ENCODE results near the gene TTLL8.
A peak's percentile ranks its signal among the peaks of the same experiment; 100 is the strongest.

The TTLL8 gene

DNA sequence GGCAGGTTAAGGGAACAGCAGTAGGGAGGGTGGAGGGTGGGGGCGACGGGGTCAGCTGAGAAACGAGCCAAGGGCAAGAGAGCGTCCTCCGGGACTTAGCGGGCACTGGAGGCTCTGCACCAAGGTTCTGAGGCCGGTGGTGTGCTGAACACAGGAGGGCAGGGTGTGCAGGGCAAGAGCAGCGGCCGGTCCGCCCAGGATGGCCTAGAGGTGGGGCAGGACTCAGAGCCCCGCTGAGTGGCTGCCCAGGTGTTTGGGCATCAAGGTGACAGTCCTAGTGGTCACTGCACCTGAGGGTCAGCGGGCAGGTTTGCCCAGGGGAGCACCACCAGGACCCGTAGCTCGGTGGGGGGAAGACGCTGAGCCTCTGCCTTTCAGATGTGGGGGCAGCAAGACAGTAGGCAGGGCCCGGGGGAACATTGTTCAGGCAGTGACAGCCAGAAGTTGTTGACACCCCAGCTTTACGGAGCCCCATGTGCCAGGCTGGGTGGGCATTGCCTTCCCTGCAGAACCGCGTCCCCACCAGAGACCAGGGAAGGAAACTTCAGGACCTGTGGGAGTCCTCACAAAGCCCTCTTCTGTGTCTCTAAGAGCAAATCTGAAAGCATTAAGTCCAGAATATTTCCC, 4.5 kb upstream of the TTLL8 start:
- CTCF ChIA-PET: interaction anchor here (0.6 to 1.1 kb wide), 2 partner anchors 20 to 32 kb away, joined by 3 to 4 read pairs; no protein-coding TSS in a partner anchor
- Histone ChIP-seq H3K27me3 (replicated peaks in 2 of 5; ENCODE audit: control insufficient read depth in 4 of 5, insufficient read depth in 5 of 5, low read length in 4 of 5) (peaks cover 0 to 16% (median 0%) of the 10 kb centered on the region in 5 experiments), H3K4me3 (ENCODE audit: control insufficient read depth in 1 of 7, extremely low read depth in 1 of 7, insufficient read depth in 4 of 7, low read depth in 2 of 7, low read length in 6 of 7) (peak overlapping the region in 1 of 7 experiments; percentile 28), H3K36me3 (ENCODE audit: control insufficient read depth in 4 of 4, insufficient read depth in 4 of 4, low read length in 3 of 4) (peaks cover 2 to 47% (median 33%) of the 10 kb centered on the region in 4 experiments), H3K9me3 (ENCODE audit: control extremely low read depth in 1 of 5, control insufficient read depth in 4 of 5, insufficient read depth in 2 of 5, low read depth in 1 of 5, low read length in 4 of 5) (no peaks in the 10 kb centered on the region), H3K27ac (ENCODE audit: insufficient read depth in 1 of 2, low read depth in 1 of 2, low read length in 2 of 2, poor library complexity in 1 of 2, severe bottlenecking in 2 of 2) (no peak overlapping the region), H3K4me1 (ENCODE audit: control extremely low read depth in 1 of 4, control insufficient read depth in 4 of 4, insufficient read depth in 4 of 4, low read length in 3 of 4) (peaks cover 0 to 44% (median 25%) of the 10 kb centered on the region in 4 experiments)
- DNase-seq: no peak
- POLR2A ChIA-PET: interaction anchor here (1.6 kb wide), 1 partner anchor 28 kb away, joined by 4 read pairs; no protein-coding TSS in a partner anchor
- WGBS (ENCODE audit: insufficient coverage): 95% methylated on average over 19 of the region's 19 CpGs

DNA sequence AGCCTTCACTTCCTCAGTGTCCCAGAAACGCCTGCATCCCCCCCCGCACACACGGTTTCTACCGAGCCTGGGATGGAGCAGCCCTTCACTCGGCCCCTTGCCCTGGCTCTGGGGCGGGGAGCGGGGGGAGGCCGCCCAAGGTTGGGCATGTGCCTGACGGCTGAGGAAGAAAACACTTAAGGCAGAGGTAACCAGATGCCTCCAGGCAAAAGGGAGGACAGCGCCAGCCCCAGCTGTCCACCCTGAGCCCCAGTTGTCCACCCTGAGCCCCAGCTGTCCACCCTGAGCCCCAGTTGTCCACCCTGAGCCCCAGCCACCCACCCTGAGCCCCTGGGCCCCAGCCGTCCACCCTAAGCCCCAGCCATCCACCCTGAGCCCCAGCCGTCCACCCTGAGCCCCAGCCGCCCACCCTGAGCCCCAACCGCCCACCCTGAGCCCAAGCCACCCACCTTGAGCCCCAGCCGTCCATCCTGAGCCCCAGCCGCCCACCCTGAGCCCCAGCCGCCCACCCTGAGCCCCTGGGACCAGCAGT, 3.8 kb upstream of the TTLL8 start:
- no peak overlapping the region for H3K4me3 ChIP-seq (ENCODE audit: control insufficient read depth in 1 of 7, extremely low read depth in 1 of 7, insufficient read depth in 4 of 7, low read depth in 2 of 7, low read length in 6 of 7)
- H3K27me3 ChIP-seq (replicated peaks in 2 of 5; ENCODE audit: control insufficient read depth in 4 of 5, insufficient read depth in 5 of 5, low read length in 4 of 5): peaks cover 0 to 16% (median 0%) of the 10 kb centered on the region in 5 experiments
- 53% methylated on average over 13 of the region's 17 CpGs for WGBS (ENCODE audit: insufficient coverage)
- peak; percentile 19 to 81 (median 79) for DNase-seq
- POLR2A ChIA-PET: interaction anchor here (0.8 to 1.6 kb wide), 2 partner anchors 27 to 51 kb away, joined by 3 to 4 read pairs; no protein-coding TSS in a partner anchor
- CTCF ChIA-PET: interaction anchor here (0.6 to 1.1 kb wide), 4 partner anchors 20 to 31 kb away, joined by 3 to 4 read pairs (median 4); partner anchors contain the start of gene MLC1
- H3K4me1 ChIP-seq (ENCODE audit: control extremely low read depth in 1 of 4, control insufficient read depth in 4 of 4, insufficient read depth in 4 of 4, low read length in 3 of 4): peaks cover 0 to 46% (median 25%) of the 10 kb centered on the region in 4 experiments
- H3K9me3 ChIP-seq (ENCODE audit: control extremely low read depth in 1 of 5, control insufficient read depth in 4 of 5, insufficient read depth in 2 of 5, low read depth in 1 of 5, low read length in 4 of 5): no peaks in the 10 kb centered on the region
- H3K27ac ChIP-seq (ENCODE audit: insufficient read depth in 1 of 2, low read depth in 1 of 2, low read length in 2 of 2, poor library complexity in 1 of 2, severe bottlenecking in 2 of 2): no peak overlapping the region
- peaks cover 2 to 41% (median 29%) of the 10 kb centered on the region in 4 experiments for H3K36me3 ChIP-seq (ENCODE audit: control insufficient read depth in 4 of 4, insufficient read depth in 4 of 4, low read length in 3 of 4)

DNA sequence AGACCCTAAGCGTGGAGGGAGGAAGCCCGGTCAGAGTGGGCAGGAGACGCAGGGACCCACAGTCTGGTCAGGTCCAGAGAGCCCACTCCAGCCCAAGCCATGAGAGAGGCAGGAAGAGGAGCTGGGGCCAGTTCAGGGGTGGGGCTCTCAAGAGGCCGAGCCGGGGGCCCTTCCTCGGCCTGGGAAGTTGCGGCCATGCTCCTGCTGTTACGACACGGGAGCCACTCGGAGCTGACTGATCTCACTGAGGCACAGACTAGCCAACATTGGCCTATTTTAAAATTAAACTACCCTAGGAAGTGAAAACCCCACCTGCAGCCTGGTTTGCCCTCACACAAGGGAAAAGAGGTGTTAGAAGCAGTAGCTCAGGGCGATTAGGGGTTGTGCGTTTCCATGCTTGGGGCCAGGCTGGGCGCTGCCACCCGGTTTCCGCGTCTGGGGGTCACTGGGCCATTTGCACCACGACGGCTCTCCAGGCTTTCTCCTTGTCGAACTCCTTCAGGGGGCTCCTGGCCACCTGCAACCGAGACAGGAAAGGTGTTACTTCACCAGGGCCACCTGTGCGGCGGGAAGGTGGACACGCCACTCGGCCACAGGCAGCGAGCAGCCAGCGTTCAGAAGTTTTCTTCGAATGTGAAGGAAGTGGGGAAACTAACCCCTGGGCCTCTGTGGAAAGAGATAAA, 3.2 kb upstream of the TTLL8 start:
- H3K27ac ChIP-seq (ENCODE audit: insufficient read depth in 1 of 2, low read depth in 1 of 2, low read length in 2 of 2, poor library complexity in 1 of 2, severe bottlenecking in 2 of 2): no peak overlapping the region
- no peak for DNase-seq
- H3K4me1 ChIP-seq (ENCODE audit: control extremely low read depth in 1 of 4, control insufficient read depth in 4 of 4, insufficient read depth in 4 of 4, low read length in 3 of 4): peaks cover 0 to 52% (median 27%) of the 10 kb centered on the region in 4 experiments
- WGBS (ENCODE audit: insufficient coverage): 58% methylated on average over 17 of the region's 27 CpGs
- POLR2A ChIA-PET: interaction anchor here (0.8 to 1.6 kb wide), 2 partner anchors 27 to 51 kb away, joined by 3 to 4 read pairs; no protein-coding TSS in a partner anchor
- H3K4me3 ChIP-seq (ENCODE audit: control insufficient read depth in 1 of 7, extremely low read depth in 1 of 7, insufficient read depth in 4 of 7, low read depth in 2 of 7, low read length in 6 of 7): no peak overlapping the region
- H3K36me3 ChIP-seq (ENCODE audit: control insufficient read depth in 4 of 4, insufficient read depth in 4 of 4, low read length in 3 of 4): peaks cover 2 to 41% (median 28%) of the 10 kb centered on the region in 4 experiments
- CTCF ChIA-PET: interaction anchor here (0.9 to 1.0 kb wide), 2 partner anchors 24 to 27 kb away, joined by 3 to 4 read pairs; partner anchors contain the start of gene MLC1
- peaks cover 0 to 16% (median 0%) of the 10 kb centered on the region in 5 experiments for H3K27me3 ChIP-seq (replicated peaks in 2 of 5; ENCODE audit: control insufficient read depth in 4 of 5, insufficient read depth in 5 of 5, low read length in 4 of 5)
- no peaks in the 10 kb centered on the region for H3K9me3 ChIP-seq (ENCODE audit: control extremely low read depth in 1 of 5, control insufficient read depth in 4 of 5, insufficient read depth in 2 of 5, low read depth in 1 of 5, low read length in 4 of 5)

DNA sequence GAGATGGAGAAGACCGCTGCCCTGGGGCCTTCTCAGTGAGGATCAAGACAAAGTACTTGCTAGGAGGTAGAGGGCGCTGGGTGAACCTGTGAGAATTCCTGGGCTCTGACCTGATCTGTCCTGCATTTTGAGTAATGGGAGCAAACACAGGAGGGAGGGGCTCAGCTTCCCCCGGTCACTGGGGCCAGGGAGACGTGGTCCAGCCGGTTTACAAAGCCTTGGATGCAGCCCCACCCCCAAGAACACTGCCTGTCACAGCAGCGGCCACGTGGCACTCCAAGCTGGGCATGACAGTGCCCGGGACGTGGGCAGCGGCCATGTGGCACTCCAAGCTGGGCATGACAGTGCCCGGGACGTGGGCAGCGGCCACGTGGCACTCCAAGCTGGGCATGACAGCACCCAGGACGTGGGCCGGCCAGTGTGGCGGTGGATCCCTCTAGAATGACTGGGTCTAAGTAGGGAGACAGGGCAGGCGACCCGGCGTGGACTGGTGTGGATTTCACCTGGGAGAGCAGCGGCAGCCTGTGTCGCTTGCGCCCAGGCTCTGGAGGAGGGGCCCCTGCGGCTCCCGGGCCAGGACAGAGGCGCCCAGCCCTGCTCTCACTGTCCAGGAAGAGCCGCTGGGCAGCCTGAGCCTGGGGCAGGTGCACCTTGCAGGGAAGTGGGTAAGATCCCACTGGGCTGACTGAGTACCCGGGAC, 2.5 kb upstream of the TTLL8 start:
- 92% methylated on average over 18 of the region's 28 CpGs for WGBS (ENCODE audit: insufficient coverage)
- DNase-seq: no peak
- Histone ChIP-seq H3K9me3 (ENCODE audit: control extremely low read depth in 1 of 5, control insufficient read depth in 4 of 5, insufficient read depth in 2 of 5, low read depth in 1 of 5, low read length in 4 of 5) (no peaks in the 10 kb centered on the region), H3K27me3 (replicated peaks in 2 of 5; ENCODE audit: control insufficient read depth in 4 of 5, insufficient read depth in 5 of 5, low read length in 4 of 5) (peaks cover 0 to 16% (median 0%) of the 10 kb centered on the region in 5 experiments), H3K36me3 (ENCODE audit: control insufficient read depth in 4 of 4, insufficient read depth in 4 of 4, low read length in 3 of 4) (peaks cover 2 to 35% (median 24%) of the 10 kb centered on the region in 4 experiments), H3K27ac (ENCODE audit: insufficient read depth in 1 of 2, low read depth in 1 of 2, low read length in 2 of 2, poor library complexity in 1 of 2, severe bottlenecking in 2 of 2) (no peak overlapping the region), H3K4me3 (ENCODE audit: control insufficient read depth in 1 of 7, extremely low read depth in 1 of 7, insufficient read depth in 4 of 7, low read depth in 2 of 7, low read length in 6 of 7) (no peak overlapping the region), H3K4me1 (ENCODE audit: control extremely low read depth in 1 of 4, control insufficient read depth in 4 of 4, insufficient read depth in 4 of 4, low read length in 3 of 4) (peaks cover 0 to 53% (median 28%) of the 10 kb centered on the region in 4 experiments)
- POLR2A ChIA-PET: interaction anchor here (0.8 to 1.6 kb wide), 3 partner anchors 24 to 52 kb away, joined by 3 to 4 read pairs (median 3); partner anchors contain the start of gene MLC1
- CTCF ChIA-PET: interaction anchor here (0.9 to 1.6 kb wide), 3 partner anchors 25 to 90 kb away, joined by 3 to 6 read pairs (median 4); partner anchors contain the start of gene MLC1

DNA sequence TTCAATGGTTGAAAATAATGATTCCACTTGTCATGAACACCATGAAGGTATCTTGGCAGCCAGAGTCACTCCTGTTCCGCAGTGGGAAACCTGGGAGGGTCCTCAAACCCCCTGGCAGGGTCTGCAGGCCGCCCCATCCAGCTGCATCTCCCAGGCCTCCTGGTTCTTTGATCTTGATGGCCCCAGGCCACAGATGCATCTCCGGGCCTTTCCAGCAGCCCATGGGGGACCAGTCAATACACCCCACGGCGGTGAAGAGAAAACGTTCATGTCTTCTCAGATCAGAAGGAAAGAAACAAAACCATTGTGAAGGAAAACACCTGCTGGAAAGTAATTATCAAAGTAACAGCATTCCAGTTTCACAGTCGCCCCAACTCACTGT, 1.8 kb upstream of the TTLL8 start:
- Histone ChIP-seq H3K9me3 (ENCODE audit: control extremely low read depth in 1 of 5, control insufficient read depth in 4 of 5, insufficient read depth in 2 of 5, low read depth in 1 of 5, low read length in 4 of 5) (no peaks in the 10 kb centered on the region), H3K36me3 (ENCODE audit: control insufficient read depth in 4 of 4, insufficient read depth in 4 of 4, low read length in 3 of 4) (peaks cover 2 to 31% (median 18%) of the 10 kb centered on the region in 4 experiments), H3K4me3 (ENCODE audit: control insufficient read depth in 1 of 7, extremely low read depth in 1 of 7, insufficient read depth in 4 of 7, low read depth in 2 of 7, low read length in 6 of 7) (no peak overlapping the region), H3K27me3 (replicated peaks in 2 of 5; ENCODE audit: control insufficient read depth in 4 of 5, insufficient read depth in 5 of 5, low read length in 4 of 5) (peaks cover 0 to 16% (median 0%) of the 10 kb centered on the region in 5 experiments), H3K27ac (ENCODE audit: insufficient read depth in 1 of 2, low read depth in 1 of 2, low read length in 2 of 2, poor library complexity in 1 of 2, severe bottlenecking in 2 of 2) (no peak overlapping the region), H3K4me1 (ENCODE audit: control extremely low read depth in 1 of 4, control insufficient read depth in 4 of 4, insufficient read depth in 4 of 4, low read length in 3 of 4) (peaks cover 0 to 53% (median 28%) of the 10 kb centered on the region in 4 experiments)
- no peak for DNase-seq
- 94% methylated on average over 7 of the region's 7 CpGs for WGBS (ENCODE audit: insufficient coverage)
- CTCF ChIA-PET: interaction anchor here (1.1 to 1.6 kb wide), 2 partner anchors 43 to 90 kb away, joined by 3 to 6 read pairs; no protein-coding TSS in a partner anchor
- POLR2A ChIA-PET: interaction anchor here (1.3 kb wide), 1 partner anchor 25 kb away, joined by 3 read pairs; the partner anchor contains the start of gene MLC1
